GM12878 (cell line): ENCODE measurements around the gene DTD1. TPM values are rescaled to one million over a fixed set of nuclear protein-coding genes. Genes with fewer than 3 reads are reported as not detected.

Source experiments
- ATAC-seq: fragments of 200-7000 bp; cut with Tn5 transposase; 3 replicates; pipeline ENCODE4 v1.9.1; 2020; ENCODE audit warnings: mild to moderate bottlenecking, moderate library complexity
- BruUV-seq: library from RNA; stranded (reverse); fragments of 400-500 nt; replicated peaks from 2 replicates; lab custom pipeline; 2021; lab: Mats Ljungman, UMichigan
- CTCF ChIA-PET: fragments of 300-600 bp; sonication (Branson Sonifier 250); formaldehyde crosslinking; extraction: SDS; loops from one replicate; lab custom pipeline; 2021; ENCODE audit warnings: inconsistent platforms; lab: Yijun Ruan, JAX
- POLR2A ChIA-PET: fragments of 350-600 bp; formaldehyde crosslinking; extraction: SDS; loops from one replicate; lab custom pipeline; 2021; ENCODE audit warnings: inconsistent platforms; lab: Charles Lee
- RAD21 ChIA-PET: fragments of 300-600 bp; sonication (Branson Sonifier 250); formaldehyde crosslinking; loops from one replicate; lab custom pipeline; 2023; ENCODE audit warnings: antibody characterized with exemption; ENCODE audit not compliant: unreplicated experiment; lab: Charles Lee
- SMC1A ChIA-PET: fragments of 300-600 bp; sonication (Branson Sonifier 250); formaldehyde crosslinking; loops from one replicate; lab custom pipeline; 2023; ENCODE audit not compliant: unreplicated experiment, uncharacterized antibody; lab: Charles Lee
- DNase-seq: peaks from one replicate; pipeline ENCODE4 v3.0.0-alpha.2; 2011; ENCODE audit warnings: low read depth, low spot score
- FAIRE-seq: peaks from 3 replicates; lab custom pipeline; 2011; peaks lifted over from hg19 to GRCh38; lab: Jason Lieb, UNC
- H2AFZ ChIP-seq: 2 replicates; pipeline ENCODE4 v1.6.0; 2011; ENCODE audit warnings: low read depth, low read length, control low read depth; ENCODE audit not compliant: control insufficient read depth
- H3K27ac ChIP-seq: 2 replicates; pipeline ENCODE4 v1.5.1; 2011; ENCODE audit warnings: control low read depth; ENCODE audit not compliant: control insufficient read depth, insufficient read depth
- H3K27me3 ChIP-seq, 2 experiments: replicated peaks in 1 of 2; 2 replicates each; pipeline versions ENCODE4 v1.6.0 to v1.6.1; 2011; ENCODE audit warnings: low read length in 1 of 2; ENCODE audit not compliant: control insufficient read depth in 2 of 2, insufficient read depth in 2 of 2
- H3K36me3 ChIP-seq, 2 experiments: 2 replicates each; pipeline ENCODE4 v1.5.1; 2011; ENCODE audit warnings: low read length in 1 of 2; ENCODE audit not compliant: control insufficient read depth in 2 of 2, insufficient read depth in 2 of 2
- H3K4me1 ChIP-seq: 2 replicates; pipeline ENCODE4 v1.6.1; 2011; ENCODE audit warnings: mild to moderate bottlenecking, low read length, moderate library complexity, mixed read lengths; ENCODE audit not compliant: control insufficient read depth, insufficient read depth
- H3K4me2 ChIP-seq: 2 replicates; pipeline ENCODE4 v1.6.0; 2011; ENCODE audit warnings: control low read depth; ENCODE audit not compliant: control insufficient read depth, insufficient read depth
- H3K4me3 ChIP-seq: fragments of 200-600 bp; sonication (generic); 2 replicates; pipeline ENCODE4 v1.5.1; 2016
- H3K79me2 ChIP-seq: 2 replicates; pipeline ENCODE4 v1.6.0; 2011; ENCODE audit warnings: low read length; ENCODE audit not compliant: control insufficient read depth, insufficient read depth
- H3K9ac ChIP-seq: 2 replicates; pipeline ENCODE4 v1.8.0; 2011; ENCODE audit warnings: low read length, control low read depth, mixed read lengths; ENCODE audit not compliant: control insufficient read depth, insufficient read depth
- H3K9me3 ChIP-seq: replicated peaks from 3 replicates; pipeline ENCODE4 v1.5.1; 2011; ENCODE audit warnings: mild to moderate bottlenecking, low read length; ENCODE audit not compliant: control insufficient read depth, insufficient read depth
- H4K20me1 ChIP-seq: 2 replicates; pipeline ENCODE4 v1.6.0; 2011; ENCODE audit not compliant: control insufficient read depth, insufficient read depth
- ASH2L ChIP-seq: fragments of 300-600, 200-600 bp; sonication (generic); IDR thresholded peaks from 2 replicates; pipeline ENCODE4 v1.6.1; 2017; ENCODE audit warnings: low read depth, mild to moderate bottlenecking, borderline replicate concordance
- CEBPB ChIP-seq, 2 experiments: fragments of 150-350 bp in 1 of 2; IDR thresholded peaks; 2 replicates each; pipeline ENCODE4 v1.6.1; 2012 to 2014; ENCODE audit warnings: low read depth in 2 of 2, low read length in 2 of 2, borderline replicate concordance in 1 of 2, inconsistent platforms in 1 of 2
- CREM ChIP-seq: IDR thresholded peaks from 2 replicates; pipeline ENCODE4 v1.6.1; 2014; ENCODE audit warnings: antibody characterized with exemption, low read depth
- EGR1 ChIP-seq, 2 experiments: IDR thresholded peaks; 1 replicate in 1 of 2; 2 replicates in 1 of 2; pipeline ENCODE4 v1.6.1; 2011 to 2012; ENCODE audit warnings: low read depth in 2 of 2, low read length in 2 of 2, borderline replicate concordance in 1 of 2, mild to moderate bottlenecking in 1 of 2, moderate library complexity in 1 of 2
- EP300 ChIP-seq, 2 experiments: fragments of 150-350 bp in 1 of 2; IDR thresholded peaks; 2 replicates each; pipeline ENCODE4 v1.6.1; 2011 to 2012; ENCODE audit warnings: low read depth in 2 of 2, low read length in 2 of 2, borderline replicate concordance in 1 of 2, improper control_type of control experiment in 1 of 2, inconsistent platforms in 1 of 2; ENCODE audit not compliant: control insufficient read depth in 1 of 2
- HDAC2 ChIP-seq: fragments of 200-600 bp; sonication (generic); IDR thresholded peaks from 2 replicates; pipeline ENCODE4 v1.6.1; 2017
- MTA2 ChIP-seq: fragments of 450-650 bp; IDR thresholded peaks from 2 replicates; pipeline ENCODE4 v1.6.1; 2016; ENCODE audit warnings: low read depth, mild to moderate bottlenecking, moderate library complexity
- MTA3 ChIP-seq: IDR thresholded peaks from 2 replicates; pipeline ENCODE4 v1.6.1; 2012; ENCODE audit warnings: low read length, inconsistent platforms, borderline replicate concordance
- MYC ChIP-seq: IDR thresholded peaks from 2 replicates; pipeline ENCODE4 v1.6.1; 2011; ENCODE audit warnings: mild to moderate bottlenecking, low read length, moderate library complexity, inconsistent platforms; ENCODE audit not compliant: insufficient read depth, insufficient replicate concordance, insufficient read length, severe bottlenecking
- NR2F1 ChIP-seq: fragments of 450-650 bp; conservative IDR thresholded peaks from 2 replicates; pipeline ENCODE4 v1.6.1; 2017; ENCODE audit warnings: mild to moderate bottlenecking
- POLR2A ChIP-seq: IDR thresholded peaks from 2 replicates; pipeline ENCODE4 v1.6.1; 2011; ENCODE audit warnings: low read depth, mild to moderate bottlenecking, low read length
- RAD51 ChIP-seq: fragments of 450-650 bp; IDR thresholded peaks from 2 replicates; pipeline ENCODE4 v1.6.1; 2016; ENCODE audit warnings: moderate library complexity, mild to moderate bottlenecking, inconsistent platforms
- WGBS: methylation state at CpG from one replicate; pipeline ENCODE4 v1.1.6; 2016; ENCODE audit warnings: low lambda C conversion rate; ENCODE audit not compliant: insufficient replicate concordance, insufficient coverage; ENCODE audit errors: missing lambda C conversion rate; 5-methylcytosine and 5-hydroxymethylcytosine counted together
- in situ Hi-C: fragments of 300-500 bp; cut with MboI; formaldehyde crosslinking; loops from 9 replicates; pipeline ENCODE4 v1.14.3; 2018; ENCODE audit warnings: mixed read lengths
- intact Hi-C: fragments of 100-400 bp; cut with micrococcal nuclease; formaldehyde crosslinking; loops from one replicate; pipeline ENCODE4 v1.14.2; 2022; ENCODE audit not compliant: unreplicated experiment
- polyA plus RNA-seq, 11 experiments: library from polyadenylated mRNA; depleted of rRNA in 4 of 11; unstranded in 6 of 11; stranded (reverse) in 5 of 11; fragments of >200 nt; fragmentation: Nextera tagmentation in 4 of 11; fragmentation: Illumina TruSeq in 1 of 11; extraction: Ambion mirVana in 4 of 11; extraction: Trizol in 1 of 11; gene quantifications; 1 replicate in 1 of 11; 2 replicates in 10 of 11; pipeline versions ENCODE4 v1.2.1 to v1.2.3, GENCODE V29; 2011 to 2016; ENCODE audit warnings: inconsistent platforms in 2 of 11, missing spikeins in 2 of 11, low read depth in 1 of 11
- total RNA-seq, 4 experiments: library from RNA; depleted of rRNA in 3 of 4; stranded (reverse); fragments of >200 nt in 3 of 4; fragmentation: Illumina TruSeq in 1 of 4; extraction: Trizol in 1 of 4; gene quantifications; 2 replicates each; pipeline versions ENCODE4 v1.2.1 to v1.2.3, GENCODE V29; 2013 to 2021
- TF ChIP-seq, protein P1 (sequence below): fragments of 450-650 bp; IDR thresholded peaks from 2 replicates; pipeline ENCODE4 v1.6.1; 2016; ENCODE audit warnings: mild to moderate bottlenecking, moderate library complexity, borderline replicate concordance
- TF ChIP-seq, protein P2 (sequence below): IDR thresholded peaks from 2 replicates; pipeline ENCODE4 v1.6.1; 2011; ENCODE audit warnings: borderline replicate concordance, low read depth, mild to moderate bottlenecking, moderate library complexity, low read length; ENCODE audit not compliant: insufficient read depth, poor library complexity, severe bottlenecking
- TF ChIP-seq, protein P3 (sequence below): fragments of 450-650 bp; IDR thresholded peaks from 2 replicates; pipeline ENCODE4 v1.6.1; 2016; ENCODE audit warnings: mild to moderate bottlenecking

DTD1 gene
- total and polyA plus RNA-seq, 10 of the 15 experiments (the other 5 are each of a cell fraction or from before 2014, with no cell fraction given), result 24.3 to 99.8 (median 63.3) TPM

DNA sequence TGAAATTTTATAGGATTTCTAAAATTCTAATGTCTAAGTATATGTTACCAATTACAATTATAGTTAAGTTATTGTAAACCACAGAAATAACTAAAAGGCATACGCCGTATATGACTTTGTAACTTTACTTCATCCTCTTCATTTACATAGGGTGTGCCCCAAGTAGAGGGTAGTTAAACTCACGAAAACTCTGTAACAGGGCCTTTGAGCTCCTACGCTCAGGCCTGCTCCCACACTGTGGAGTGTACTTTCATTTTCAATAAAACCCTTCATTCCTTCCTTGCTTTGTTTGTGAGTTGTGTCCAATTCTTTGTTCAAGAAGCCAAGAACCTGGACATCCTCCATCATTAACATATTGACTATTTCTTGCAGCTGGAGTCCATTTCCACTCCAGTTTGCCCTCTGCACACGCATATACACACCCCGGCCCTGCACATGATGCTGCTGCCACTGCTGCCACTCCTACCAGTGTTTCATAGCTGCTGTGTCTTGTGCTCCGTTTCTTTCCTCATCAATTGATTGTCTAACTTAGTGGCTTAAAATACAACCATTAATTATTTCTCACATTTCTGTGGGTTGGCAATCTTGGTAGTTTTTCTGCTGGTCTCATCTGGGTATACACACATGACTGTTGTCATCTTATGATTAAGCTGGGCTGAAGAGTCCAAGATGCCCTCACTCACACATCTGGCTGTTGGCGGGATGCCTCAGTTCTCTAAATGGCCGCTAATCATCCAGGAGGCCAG, 192.7 kb downstream of the DTD1 start:
- Histone ChIP-seq H3K4me2 (no peak overlapping the region), H3K27me3 (no peaks in the 10 kb centered on the region; a peak in 1 of 4 replicates), H3K9me3 (no peaks in the 10 kb centered on the region), H3K79me2 (no peaks in the 10 kb centered on the region), H3K4me1 (no peaks in the 10 kb centered on the region), H4K20me1 (no peaks in the 10 kb centered on the region), H3K9ac (no peak overlapping the region), H2AFZ (no peak overlapping the region), H3K4me3 (no peak overlapping the region), H3K27ac (no peak overlapping the region), H3K36me3 (no peaks in the 10 kb centered on the region)
- ChIA-PET POLR2A (no interaction called here), RAD21 (no interaction called here), CTCF (no interaction called here), SMC1A (no interaction called here)
- DNase-seq (no peak), ATAC-seq (no peak), FAIRE-seq (no peak)
- BruUV-seq, result no TSS peak
- WGBS, result 58% methylated on average over 9 of the region's 9 CpGs
- intact Hi-C loops (no loop called here), in situ Hi-C loops (no loop called here)
- no peak for TF ChIP-seq HDAC2
- no peak for TF ChIP-seq ASH2L
- TF ChIP-seq RAD51, result no peak
- TF ChIP-seq MTA3, result no peak
- no peak for TF ChIP-seq CREM
- no peak for TF ChIP-seq CEBPB (IDR thresholded peaks at IDR 0.05; ENCODE audit: borderline replicate concordance in 1 of 2, low read depth in 2 of 2, low read length in 2 of 2)
- TF ChIP-seq, protein P1, sequence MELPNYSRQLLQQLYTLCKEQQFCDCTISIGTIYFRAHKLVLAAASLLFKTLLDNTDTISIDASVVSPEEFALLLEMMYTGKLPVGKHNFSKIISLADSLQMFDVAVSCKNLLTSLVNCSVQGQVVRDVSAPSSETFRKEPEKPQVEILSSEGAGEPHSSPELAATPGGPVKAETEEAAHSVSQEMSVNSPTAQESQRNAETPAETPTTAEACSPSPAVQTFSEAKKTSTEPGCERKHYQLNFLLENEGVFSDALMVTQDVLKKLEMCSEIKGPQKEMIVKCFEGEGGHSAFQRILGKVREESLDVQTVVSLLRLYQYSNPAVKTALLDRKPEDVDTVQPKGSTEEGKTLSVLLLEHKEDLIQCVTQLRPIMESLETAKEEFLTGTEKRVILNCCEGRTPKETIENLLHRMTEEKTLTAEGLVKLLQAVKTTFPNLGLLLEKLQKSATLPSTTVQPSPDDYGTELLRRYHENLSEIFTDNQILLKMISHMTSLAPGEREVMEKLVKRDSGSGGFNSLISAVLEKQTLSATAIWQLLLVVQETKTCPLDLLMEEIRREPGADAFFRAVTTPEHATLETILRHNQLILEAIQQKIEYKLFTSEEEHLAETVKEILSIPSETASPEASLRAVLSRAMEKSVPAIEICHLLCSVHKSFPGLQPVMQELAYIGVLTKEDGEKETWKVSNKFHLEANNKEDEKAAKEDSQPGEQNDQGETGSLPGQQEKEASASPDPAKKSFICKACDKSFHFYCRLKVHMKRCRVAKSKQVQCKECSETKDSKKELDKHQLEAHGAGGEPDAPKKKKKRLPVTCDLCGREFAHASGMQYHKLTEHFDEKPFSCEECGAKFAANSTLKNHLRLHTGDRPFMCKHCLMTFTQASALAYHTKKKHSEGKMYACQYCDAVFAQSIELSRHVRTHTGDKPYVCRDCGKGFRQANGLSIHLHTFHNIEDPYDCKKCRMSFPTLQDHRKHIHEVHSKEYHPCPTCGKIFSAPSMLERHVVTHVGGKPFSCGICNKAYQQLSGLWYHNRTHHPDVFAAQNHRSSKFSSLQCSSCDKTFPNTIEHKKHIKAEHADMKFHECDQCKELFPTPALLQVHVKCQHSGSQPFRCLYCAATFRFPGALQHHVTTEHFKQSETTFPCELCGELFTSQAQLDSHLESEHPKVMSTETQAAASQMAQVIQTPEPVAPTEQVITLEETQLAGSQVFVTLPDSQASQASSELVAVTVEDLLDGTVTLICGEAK, result no peak
- TF ChIP-seq NR2F1, result no peak
- no peak for TF ChIP-seq MYC
- TF ChIP-seq, protein P2, sequence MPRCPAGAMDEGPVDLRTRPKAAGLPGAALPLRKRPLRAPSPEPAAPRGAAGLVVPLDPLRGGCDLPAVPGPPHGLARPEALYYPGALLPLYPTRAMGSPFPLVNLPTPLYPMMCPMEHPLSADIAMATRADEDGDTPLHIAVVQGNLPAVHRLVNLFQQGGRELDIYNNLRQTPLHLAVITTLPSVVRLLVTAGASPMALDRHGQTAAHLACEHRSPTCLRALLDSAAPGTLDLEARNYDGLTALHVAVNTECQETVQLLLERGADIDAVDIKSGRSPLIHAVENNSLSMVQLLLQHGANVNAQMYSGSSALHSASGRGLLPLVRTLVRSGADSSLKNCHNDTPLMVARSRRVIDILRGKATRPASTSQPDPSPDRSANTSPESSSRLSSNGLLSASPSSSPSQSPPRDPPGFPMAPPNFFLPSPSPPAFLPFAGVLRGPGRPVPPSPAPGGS, result no peak
- no peak for TF ChIP-seq POLR2A
- no peak for TF ChIP-seq MTA2
- no peak for TF ChIP-seq EP300 (IDR thresholded peaks at IDR 0.05; ENCODE audit: borderline replicate concordance in 1 of 2, control insufficient read depth in 1 of 2, low read depth in 2 of 2, low read length in 2 of 2)
- TF ChIP-seq, protein P3, sequence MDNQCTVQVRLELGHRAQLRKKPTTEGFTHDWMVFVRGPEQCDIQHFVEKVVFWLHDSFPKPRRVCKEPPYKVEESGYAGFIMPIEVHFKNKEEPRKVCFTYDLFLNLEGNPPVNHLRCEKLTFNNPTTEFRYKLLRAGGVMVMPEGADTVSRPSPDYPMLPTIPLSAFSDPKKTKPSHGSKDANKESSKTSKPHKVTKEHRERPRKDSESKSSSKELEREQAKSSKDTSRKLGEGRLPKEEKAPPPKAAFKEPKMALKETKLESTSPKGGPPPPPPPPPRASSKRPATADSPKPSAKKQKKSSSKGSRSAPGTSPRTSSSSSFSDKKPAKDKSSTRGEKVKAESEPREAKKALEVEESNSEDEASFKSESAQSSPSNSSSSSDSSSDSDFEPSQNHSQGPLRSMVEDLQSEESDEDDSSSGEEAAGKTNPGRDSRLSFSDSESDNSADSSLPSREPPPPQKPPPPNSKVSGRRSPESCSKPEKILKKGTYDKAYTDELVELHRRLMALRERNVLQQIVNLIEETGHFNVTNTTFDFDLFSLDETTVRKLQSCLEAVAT, result no peak
- no peak for TF ChIP-seq EGR1 (IDR thresholded peaks at IDR 0.05; ENCODE audit: borderline replicate concordance in 1 of 2, low read depth in 2 of 2, low read length in 2 of 2)
